Activated naive CD4-positive, alpha-beta T cell treated with anti-CD3 and anti-CD28 coated beads, Interleukin-2, amount 10 ng/mL, durations not matched to agents 7 days and 5 days (primary cell): ENCODE results near the gene QARS1.

ENCODE experiments used
- CTCF ChIA-PET: fragments of 350-600 bp; sonication (Branson Sonifier 250); formaldehyde crosslinking; loops from one replicate; lab custom pipeline; 2021; ENCODE audit warnings: antibody characterized with exemption; lab: Charles Lee
- DNase-seq: peaks from one replicate; pipeline ENCODE4 v3.0.0-alpha.2; 2020
- H3K27ac Mint-ChIP-seq: one replicate; pipeline ENCODE4 v1.8.0; 2021; ENCODE audit warnings: mild to moderate bottlenecking, moderate library complexity, mixed read lengths
- H3K27me3 Mint-ChIP-seq: one replicate; pipeline ENCODE4 v1.8.0; 2021; ENCODE audit warnings: mild to moderate bottlenecking, mixed read lengths
- H3K36me3 Mint-ChIP-seq: one replicate; pipeline ENCODE4 v1.8.0; 2021; ENCODE audit warnings: mixed read lengths
- H3K4me1 Mint-ChIP-seq: one replicate; pipeline ENCODE4 v1.8.0; 2021; ENCODE audit warnings: mixed read lengths
- H3K4me3 Mint-ChIP-seq: one replicate; pipeline ENCODE4 v1.8.0; 2021; ENCODE audit warnings: mild to moderate bottlenecking, moderate library complexity, mixed read lengths
- H3K9me3 Mint-ChIP-seq: one replicate; pipeline ENCODE4 v1.8.0; 2021; ENCODE audit warnings: mixed read lengths

Gene QARS1

GRCh38 chr3:49053543-49053942 lies 51.0 kb downstream of the QARS1 start:
- no peak overlapping the region for H3K4me3 Mint-ChIP-seq
- no peaks in the 10 kb centered on the region for H3K4me1 Mint-ChIP-seq
- no peaks in the 10 kb centered on the region for H3K27me3 Mint-ChIP-seq
- H3K9me3 Mint-ChIP-seq: no peaks in the 10 kb centered on the region
- no peak for DNase-seq
- H3K27ac Mint-ChIP-seq: no peak overlapping the region
- CTCF ChIA-PET: no interaction called here
- peaks cover 49% of the 10 kb centered on the region for H3K36me3 Mint-ChIP-seq
